Measurements from ENCODE around the gene MGST2. TPM values are rescaled to one million over a fixed set of nuclear protein-coding genes. Genes with fewer than 3 reads are reported as not detected.

MGST2 gene
- total and polyA plus RNA-seq, 5 donors, result 98.1 to 173 (median 121) TPM

GRCh38 chr4:139659735-139660424 is 5.7 kb upstream of the MGST2 start:
- no peak overlapping the region for H3K4me3 ChIP-seq (ENCODE audit: low read length)
- ATAC-seq (no peak), DNase-seq (no peak)
- WGBS, result 89% methylated on average over 12 of the region's 12 CpGs
- H3K4me1 ChIP-seq (ENCODE audit: control insufficient read depth, insufficient read depth, low read length), result peaks cover 2% of the 10 kb centered on the region
- no peak overlapping the region for H3K27ac ChIP-seq (ENCODE audit: low read length)
- H3K27me3 ChIP-seq (ENCODE audit: control insufficient read depth, insufficient read depth), result no peaks in the 10 kb centered on the region
- intact Hi-C loops (cut with DNase I), result no loop called here
- H3K9me3 ChIP-seq (ENCODE audit: control insufficient read depth, low read length), result no peaks in the 10 kb centered on the region

GRCh38 chr4:139660568-139661043 is 5.0 kb upstream of the MGST2 start:
- no peak overlapping the region for H3K4me3 ChIP-seq (ENCODE audit: low read length)
- ATAC-seq (peak; percentile 52 to 64), DNase-seq (peak in 1 of 3 donors; percentile 48)
- 47% methylated on average over 3 of the region's 3 CpGs for WGBS
- H3K27ac ChIP-seq (ENCODE audit: low read length), result peak overlapping the region; percentile 34
- H3K27me3 ChIP-seq (ENCODE audit: control insufficient read depth, insufficient read depth), result no peaks in the 10 kb centered on the region
- H3K4me1 ChIP-seq (ENCODE audit: control insufficient read depth, insufficient read depth, low read length), result peaks cover 2% of the 10 kb centered on the region
- intact Hi-C loops (cut with DNase I), result no loop called here
- no peaks in the 10 kb centered on the region for H3K9me3 ChIP-seq (ENCODE audit: control insufficient read depth, low read length)

- no peak for DNase-seq
- intact Hi-C loops (cut with DNase I), result no loop called here
- Histone ChIP-seq H3K9me3 (ENCODE audit: control insufficient read depth, low read length) (no peaks in the 10 kb centered on the region), H3K27me3 (ENCODE audit: control insufficient read depth, insufficient read depth) (no peaks in the 10 kb centered on the region), H3K4me1 (ENCODE audit: control insufficient read depth, insufficient read depth, low read length) (peaks cover 9% of the 10 kb centered on the region), H3K4me3 (ENCODE audit: low read length) (no peak overlapping the region), H3K27ac (ENCODE audit: low read length) (no peak overlapping the region)
- ATAC-seq, result no peak
- WGBS, result 72% methylated on average over 1 of the region's 1 CpG
Measured at GRCh38 chr4:139663561-139664138, 2.0 kb upstream of the MGST2 start.

- peaks cover 16% of the 10 kb centered on the region for H3K4me1 ChIP-seq (ENCODE audit: control insufficient read depth, insufficient read depth, low read length)
- intact Hi-C loops (cut with DNase I), result no loop called here
- no peaks in the 10 kb centered on the region for H3K9me3 ChIP-seq (ENCODE audit: control insufficient read depth, low read length)
- no peaks in the 10 kb centered on the region for H3K27me3 ChIP-seq (ENCODE audit: control insufficient read depth, insufficient read depth)
- DNase-seq (no peak), ATAC-seq (no peak)
- 98% methylated on average over 2 of the region's 2 CpGs for WGBS
- no peak overlapping the region for H3K4me3 ChIP-seq (ENCODE audit: low read length)
- no peak overlapping the region for H3K27ac ChIP-seq (ENCODE audit: low read length)
Measured at GRCh38 chr4:139664442-139664841, 1.2 kb upstream of the MGST2 start.

GRCh38 chr4:139665079-139665689 is 435 bp upstream of the MGST2 start:
- peak overlapping the region; percentile 92 for H3K27ac ChIP-seq (ENCODE audit: low read length)
- no peak for ATAC-seq
- H3K4me3 ChIP-seq (ENCODE audit: low read length), result peak overlapping the region; percentile 75
- intact Hi-C loops (cut with DNase I), result no loop called here
- H3K4me1 ChIP-seq (ENCODE audit: control insufficient read depth, insufficient read depth, low read length), result peaks cover 17% of the 10 kb centered on the region
- 74% methylated on average over 10 of the region's 10 CpGs for WGBS
- DNase-seq, result no peak
- no peaks in the 10 kb centered on the region for H3K27me3 ChIP-seq (ENCODE audit: control insufficient read depth, insufficient read depth)
- H3K9me3 ChIP-seq (ENCODE audit: control insufficient read depth, low read length), result no peaks in the 10 kb centered on the region

- H3K4me1 ChIP-seq (ENCODE audit: control insufficient read depth, insufficient read depth, low read length), result peaks cover 17% of the 10 kb centered on the region
- intact Hi-C loops (cut with DNase I), result no loop called here
- ATAC-seq, result peak; percentile 55 to 63
Measured at GRCh38 chr4:139666735-139667281, 1.2 kb downstream of the MGST2 start.

GRCh38 chr4:139668036-139668435 is 2.4 kb downstream of the MGST2 start:
- H3K27ac ChIP-seq (ENCODE audit: low read length), result no peak overlapping the region
- ATAC-seq, result no peak
- DNase-seq, result no peak
- 71% methylated on average over 2 of the region's 2 CpGs for WGBS
- H3K27me3 ChIP-seq (ENCODE audit: control insufficient read depth, insufficient read depth), result no peaks in the 10 kb centered on the region
- no peaks in the 10 kb centered on the region for H3K9me3 ChIP-seq (ENCODE audit: control insufficient read depth, low read length)
- peaks cover 17% of the 10 kb centered on the region for H3K4me1 ChIP-seq (ENCODE audit: control insufficient read depth, insufficient read depth, low read length)
- intact Hi-C loops (cut with DNase I), result no loop called here
- H3K4me3 ChIP-seq (ENCODE audit: low read length), result no peak overlapping the region

More at GRCh38 chr4:139666735-139667281, 1.2 kb downstream of the MGST2 start:
- peak in 1 of 3 donors; percentile 73 for DNase-seq
- Histone ChIP-seq H3K4me3 (ENCODE audit: low read length) (peak overlapping the region; percentile 75), H3K27ac (ENCODE audit: low read length) (peak overlapping the region; percentile 72), H3K27me3 (ENCODE audit: control insufficient read depth, insufficient read depth) (no peaks in the 10 kb centered on the region), H3K9me3 (ENCODE audit: control insufficient read depth, low read length) (no peaks in the 10 kb centered on the region)
- WGBS, result 47% methylated on average over 11 of the region's 11 CpGs

GRCh38 chr4:139668658-139669201 is 3.1 kb downstream of the MGST2 start:
- intact Hi-C loops (cut with DNase I), result no loop called here
- Histone ChIP-seq H3K27me3 (ENCODE audit: control insufficient read depth, insufficient read depth) (no peaks in the 10 kb centered on the region), H3K9me3 (ENCODE audit: control insufficient read depth, low read length) (no peaks in the 10 kb centered on the region), H3K4me3 (ENCODE audit: low read length) (no peak overlapping the region), H3K27ac (ENCODE audit: low read length) (no peak overlapping the region), H3K4me1 (ENCODE audit: control insufficient read depth, insufficient read depth, low read length) (peaks cover 17% of the 10 kb centered on the region)
- DNase-seq (no peak), ATAC-seq (no peak)
- WGBS, result 86% methylated on average over 4 of the region's 4 CpGs

- ATAC-seq, result no peak
- Histone ChIP-seq H3K27me3 (ENCODE audit: control insufficient read depth, insufficient read depth) (no peaks in the 10 kb centered on the region), H3K9me3 (ENCODE audit: control insufficient read depth, low read length) (no peaks in the 10 kb centered on the region), H3K4me3 (ENCODE audit: low read length) (no peak overlapping the region), H3K4me1 (ENCODE audit: control insufficient read depth, insufficient read depth, low read length) (peaks cover 15% of the 10 kb centered on the region), H3K27ac (ENCODE audit: low read length) (no peak overlapping the region)
- intact Hi-C loops (cut with DNase I), result no loop called here
- no peak for DNase-seq
- WGBS, result 86% methylated on average over 6 of the region's 6 CpGs
Measured at GRCh38 chr4:139669335-139669734, 3.7 kb downstream of the MGST2 start.

- intact Hi-C loops (cut with DNase I), result no loop called here
- H3K9me3 ChIP-seq (ENCODE audit: control insufficient read depth, low read length), result no peaks in the 10 kb centered on the region
- no peak overlapping the region for H3K4me3 ChIP-seq (ENCODE audit: low read length)
- no peak for ATAC-seq
- 70% methylated on average over 6 of the region's 6 CpGs for WGBS
- no peak overlapping the region for H3K27ac ChIP-seq (ENCODE audit: low read length)
- no peaks in the 10 kb centered on the region for H3K27me3 ChIP-seq (ENCODE audit: control insufficient read depth, insufficient read depth)
- peaks cover 14% of the 10 kb centered on the region for H3K4me1 ChIP-seq (ENCODE audit: control insufficient read depth, insufficient read depth, low read length)
- no peak for DNase-seq
Measured at GRCh38 chr4:139669890-139670289, 4.3 kb downstream of the MGST2 start.

GRCh38 chr4:139670775-139671174 is 5.2 kb downstream of the MGST2 start:
- Histone ChIP-seq H3K9me3 (ENCODE audit: control insufficient read depth, low read length) (no peaks in the 10 kb centered on the region), H3K4me3 (ENCODE audit: low read length) (no peak overlapping the region), H3K27ac (ENCODE audit: low read length) (no peak overlapping the region), H3K27me3 (ENCODE audit: control insufficient read depth, insufficient read depth) (no peaks in the 10 kb centered on the region), H3K4me1 (ENCODE audit: control insufficient read depth, insufficient read depth, low read length) (peaks cover 18% of the 10 kb centered on the region)
- no peak for DNase-seq
- intact Hi-C loops (cut with DNase I), result no loop called here
- ATAC-seq, result no peak
- WGBS, result 78% methylated on average over 3 of the region's 3 CpGs

All from right cardiac atrium (tissue), 5 donors.